Bone marrow (tissue), 2 donors: ENCODE data around the gene CNTNAP5.

Experiments used
- DNase-seq, 2 donors: peaks; one replicate each; lab custom pipeline; 2025; lab: John Stamatoyannopoulos, UW

CNTNAP5 gene

DNA sequence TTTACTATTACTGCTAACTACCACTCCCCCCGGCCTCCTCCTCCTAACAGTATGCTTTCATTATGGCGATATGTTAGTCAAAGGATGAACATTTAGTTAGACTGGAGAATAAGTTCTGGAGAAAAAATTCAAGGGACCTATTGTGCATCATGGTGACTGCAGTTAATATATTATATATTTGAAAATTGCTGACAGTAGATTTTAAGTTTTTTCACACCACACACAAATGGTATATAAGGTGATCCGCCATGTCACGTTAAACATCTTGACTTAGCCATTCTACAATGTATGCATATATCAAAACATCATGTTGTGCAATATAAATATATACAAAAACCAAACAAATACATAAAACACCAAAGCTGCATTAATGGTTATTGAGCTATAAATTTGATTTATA lies 873.7 kb downstream of the CNTNAP5 start:
- DNase-seq = no peak

- no peak for DNase-seq
Measured at GRCh38 chr2:124908411-124908810, 883.3 kb downstream of the CNTNAP5 start.

GRCh38 chr2:124911560-124911959 lies 886.5 kb downstream of the CNTNAP5 start:
- DNase-seq = no peak

DNA sequence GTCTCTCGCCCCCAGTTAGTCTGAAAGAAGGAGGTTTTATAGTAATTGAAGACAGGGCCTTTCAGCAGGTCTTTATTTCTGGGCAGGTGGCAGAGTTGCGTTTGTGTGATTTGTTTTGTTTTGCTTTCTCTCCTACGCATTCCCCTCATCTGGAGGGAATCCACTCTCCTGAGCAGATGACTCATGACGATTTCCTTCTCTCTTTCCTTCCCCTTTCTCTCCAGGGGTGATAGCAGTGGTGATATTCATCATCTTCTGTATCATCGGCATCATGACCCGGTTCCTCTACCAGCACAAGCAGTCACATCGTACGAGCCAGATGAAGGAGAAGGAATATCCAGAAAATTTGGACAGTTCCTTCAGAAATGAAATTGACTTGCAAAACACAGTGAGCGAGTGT lies 888.8 kb downstream of the CNTNAP5 start:
- no peak for DNase-seq

DNA sequence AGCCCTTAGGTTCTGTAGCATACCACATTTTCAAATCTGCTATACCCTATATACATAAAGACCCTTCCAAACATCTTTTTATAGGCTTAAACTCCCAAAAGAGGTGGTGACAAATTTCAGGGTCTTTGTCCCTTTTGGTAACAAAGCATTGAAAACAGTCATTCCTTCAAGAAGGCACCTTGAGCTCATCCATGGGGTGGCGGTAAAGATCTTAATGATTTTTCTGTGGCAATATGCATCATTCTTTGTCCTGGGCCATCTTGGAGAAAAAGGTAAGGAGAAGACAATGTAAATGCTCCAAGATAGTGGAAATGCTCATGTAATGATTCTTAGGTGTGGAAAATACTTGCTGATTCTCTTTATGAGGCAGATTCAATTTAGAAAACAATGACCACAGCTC lies 890.5 kb downstream of the CNTNAP5 start:
- DNase-seq = no peak

DNA sequence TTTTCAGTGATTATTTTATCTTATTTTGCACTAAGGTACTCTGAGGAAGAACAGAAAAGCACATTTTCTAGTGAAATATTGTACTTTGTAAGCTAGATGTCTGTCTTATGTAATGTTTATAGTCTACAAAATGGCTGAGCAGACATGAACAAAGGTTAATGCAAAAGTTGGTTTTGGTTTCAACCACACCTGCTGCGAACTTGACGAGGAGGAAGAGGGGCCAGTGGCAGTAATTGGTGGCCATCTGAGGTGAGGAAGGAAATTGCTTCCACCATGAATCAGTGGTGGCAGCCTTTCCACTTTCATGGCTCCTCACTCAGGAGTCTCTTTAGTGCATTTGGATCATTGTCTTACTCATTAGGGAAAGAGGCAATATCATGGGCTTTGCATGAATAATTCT lies 894.2 kb downstream of the CNTNAP5 start:
- no peak for DNase-seq

DNA sequence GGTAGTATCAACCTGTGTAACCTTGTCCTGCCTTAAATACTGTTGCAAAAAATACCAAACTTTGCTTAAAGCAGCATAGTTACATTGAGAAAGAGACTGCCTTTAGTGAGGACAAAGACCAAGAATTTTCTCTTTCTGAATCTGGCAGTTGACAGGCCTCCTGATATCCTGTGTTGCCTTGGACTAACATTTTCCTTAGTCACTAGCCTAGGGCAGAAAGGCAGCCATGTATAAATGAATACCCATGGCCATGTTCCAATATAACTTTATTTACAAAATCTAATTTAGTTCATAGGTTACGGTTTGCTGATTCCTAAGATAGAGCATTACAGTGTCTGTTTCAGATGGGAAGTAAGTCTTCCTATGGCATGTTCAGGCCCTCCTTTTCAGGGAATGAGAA lies 895.4 kb downstream of the CNTNAP5 start:
- no peak for DNase-seq

GRCh38 chr2:124921191-124921590 lies 896.1 kb downstream of the CNTNAP5 start:
- no peak for DNase-seq

DNA sequence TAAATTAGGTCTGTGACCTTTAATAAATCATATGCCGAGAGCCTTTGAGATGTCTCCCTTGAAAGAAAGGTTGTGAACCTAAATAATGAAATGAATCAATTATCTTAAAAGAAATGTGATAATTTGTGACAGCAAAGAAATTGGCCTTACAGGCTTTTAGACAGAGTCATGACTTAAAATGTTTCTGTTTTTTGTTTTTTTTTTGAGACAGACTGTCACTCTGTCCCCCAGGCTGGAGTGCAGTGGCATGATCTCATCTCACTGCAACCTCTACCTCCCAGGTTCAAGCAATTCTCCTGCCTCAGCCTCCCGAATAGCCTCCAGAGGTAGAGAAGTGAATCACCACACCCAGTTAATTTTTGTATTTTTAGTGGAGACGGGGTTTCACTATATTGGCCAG lies 898.0 kb downstream of the CNTNAP5 start:
- DNase-seq = no peak

DNA sequence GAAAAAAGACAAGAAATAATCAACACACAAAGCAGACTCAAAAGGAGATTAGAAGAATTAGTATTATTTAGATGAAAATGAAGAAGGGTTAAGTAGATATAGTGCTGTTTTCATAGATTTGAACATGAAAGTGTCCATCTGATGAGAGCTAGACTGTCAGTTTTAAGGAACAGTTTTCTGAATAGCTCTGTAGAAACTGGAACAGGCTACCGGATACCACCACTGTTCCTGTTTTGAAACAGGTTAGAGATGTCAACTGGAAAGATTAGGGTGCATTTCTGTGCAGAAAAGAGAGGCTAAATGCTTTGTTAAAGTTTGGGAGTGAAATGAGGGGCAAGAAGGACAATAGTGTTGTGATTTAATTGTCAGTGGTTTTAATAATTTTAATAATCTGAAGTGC lies 908.8 kb downstream of the CNTNAP5 start:
- no peak for DNase-seq

GRCh38 chr2:124953921-124954320 lies 928.8 kb downstream of the CNTNAP5 start:
- no peak for DNase-seq

DNA sequence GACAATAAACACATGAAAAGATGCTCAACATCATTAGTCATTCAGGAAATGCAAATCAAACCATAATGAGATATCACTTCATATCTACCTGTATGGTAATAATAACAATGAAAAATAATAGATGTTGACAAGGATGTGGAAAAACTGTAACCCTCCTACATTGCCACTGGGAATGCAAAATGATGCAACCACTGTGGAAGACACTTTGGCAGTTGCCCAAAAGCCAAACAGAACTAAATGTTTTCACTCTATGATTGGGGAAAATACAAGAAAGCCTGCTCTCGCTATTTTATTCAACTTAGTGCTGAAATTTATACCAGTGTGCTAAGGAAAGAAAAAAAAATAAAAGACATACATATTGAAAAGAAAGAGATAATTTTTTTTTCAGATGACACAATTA lies 934.5 kb downstream of the CNTNAP5 start:
- no peak for DNase-seq

DNA sequence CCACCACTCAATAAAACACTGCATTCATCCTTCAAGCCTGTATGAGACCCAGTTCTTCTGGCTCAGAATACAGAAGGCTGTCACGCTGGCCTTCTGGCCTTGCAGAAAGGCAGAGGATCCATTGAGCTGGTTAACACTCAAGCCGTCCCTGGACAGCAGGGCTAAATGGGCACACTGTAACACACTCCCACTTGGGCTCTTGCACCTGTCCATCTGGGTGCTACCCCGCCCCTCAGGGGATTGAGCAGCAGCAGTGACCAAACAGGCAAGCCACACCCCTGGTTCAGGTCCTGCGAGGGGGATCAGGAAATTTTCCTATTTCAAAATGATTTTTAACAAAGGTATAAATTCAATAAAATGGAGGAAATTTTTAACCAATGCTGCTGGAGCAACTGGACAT lies 936.0 kb downstream of the CNTNAP5 start:
- DNase-seq = no peak
